ENCODE measurements around the gene C4BPB. TPM values are rescaled to one million over a fixed set of nuclear protein-coding genes. Genes with fewer than 3 reads are reported as not detected.
A peak's percentile ranks its signal among the peaks of the same experiment; 100 is the strongest.

The C4BPB gene
- total RNA-seq, 1 donor from 2014 or later, result not detected

DNA sequence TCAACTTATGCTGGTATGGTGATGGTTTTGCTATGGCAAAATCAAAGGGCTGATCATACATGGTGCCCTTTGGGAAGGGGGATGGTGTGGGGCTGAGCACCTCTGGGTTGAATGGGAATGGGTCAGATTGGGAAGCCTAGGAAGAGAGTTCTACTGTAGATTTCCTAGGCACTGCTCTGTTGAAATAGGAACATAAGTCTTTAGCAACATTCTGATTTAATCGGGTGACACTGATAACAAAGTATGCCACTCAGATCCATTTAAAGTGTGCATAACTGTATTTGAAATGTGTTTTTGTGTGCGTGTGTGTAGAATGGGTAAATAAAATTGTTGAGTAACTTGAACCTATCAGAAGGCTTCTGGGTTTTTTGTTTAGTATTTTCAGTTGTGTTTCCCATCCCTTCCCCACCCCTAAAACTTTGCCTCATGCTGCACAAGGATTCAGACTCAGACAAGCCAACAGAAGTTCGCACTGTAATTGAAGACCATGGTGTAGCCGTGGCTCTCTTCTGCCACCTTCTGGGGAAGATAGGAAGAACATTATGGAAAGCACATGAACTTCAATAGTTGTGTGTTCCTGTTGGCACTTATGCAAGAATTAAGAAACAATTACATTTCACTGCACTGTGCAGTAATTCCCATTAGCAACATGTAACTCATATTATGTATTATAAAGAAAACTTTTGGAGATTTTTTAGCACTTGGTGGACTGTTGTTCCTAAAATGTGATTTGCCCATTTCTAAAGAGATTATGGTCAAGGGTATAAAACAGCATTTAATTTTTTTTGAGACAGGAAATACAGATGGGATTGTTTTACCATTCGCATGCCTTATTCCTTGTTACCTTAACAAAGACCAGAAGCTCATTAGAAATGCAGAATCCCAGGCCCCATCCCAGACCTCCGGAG, 10.9 kb upstream of the C4BPB start:
- Mint-ChIP-seq H3K4me3 (ENCODE audit: low read depth) (no peak overlapping the region), H3K27me3 (no peaks in the 10 kb centered on the region), H3K4me1 (ENCODE audit: low read depth) (peaks cover 4% of the 10 kb centered on the region), H3K27ac (no peak overlapping the region), H3K9me3 (ENCODE audit: low read depth) (no peaks in the 10 kb centered on the region), H3K36me3 (ENCODE audit: insufficient read depth) (no peaks in the 10 kb centered on the region)
- peak; percentile 38 for DNase-seq (ENCODE audit: low spot score, unreplicated experiment)
- TF ChIP-seq, protein P1, sequence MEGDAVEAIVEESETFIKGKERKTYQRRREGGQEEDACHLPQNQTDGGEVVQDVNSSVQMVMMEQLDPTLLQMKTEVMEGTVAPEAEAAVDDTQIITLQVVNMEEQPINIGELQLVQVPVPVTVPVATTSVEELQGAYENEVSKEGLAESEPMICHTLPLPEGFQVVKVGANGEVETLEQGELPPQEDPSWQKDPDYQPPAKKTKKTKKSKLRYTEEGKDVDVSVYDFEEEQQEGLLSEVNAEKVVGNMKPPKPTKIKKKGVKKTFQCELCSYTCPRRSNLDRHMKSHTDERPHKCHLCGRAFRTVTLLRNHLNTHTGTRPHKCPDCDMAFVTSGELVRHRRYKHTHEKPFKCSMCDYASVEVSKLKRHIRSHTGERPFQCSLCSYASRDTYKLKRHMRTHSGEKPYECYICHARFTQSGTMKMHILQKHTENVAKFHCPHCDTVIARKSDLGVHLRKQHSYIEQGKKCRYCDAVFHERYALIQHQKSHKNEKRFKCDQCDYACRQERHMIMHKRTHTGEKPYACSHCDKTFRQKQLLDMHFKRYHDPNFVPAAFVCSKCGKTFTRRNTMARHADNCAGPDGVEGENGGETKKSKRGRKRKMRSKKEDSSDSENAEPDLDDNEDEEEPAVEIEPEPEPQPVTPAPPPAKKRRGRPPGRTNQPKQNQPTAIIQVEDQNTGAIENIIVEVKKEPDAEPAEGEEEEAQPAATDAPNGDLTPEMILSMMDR (IDR thresholded peaks at IDR 0.05; ENCODE audit: unreplicated experiment), result peak; percentile 92

DNA sequence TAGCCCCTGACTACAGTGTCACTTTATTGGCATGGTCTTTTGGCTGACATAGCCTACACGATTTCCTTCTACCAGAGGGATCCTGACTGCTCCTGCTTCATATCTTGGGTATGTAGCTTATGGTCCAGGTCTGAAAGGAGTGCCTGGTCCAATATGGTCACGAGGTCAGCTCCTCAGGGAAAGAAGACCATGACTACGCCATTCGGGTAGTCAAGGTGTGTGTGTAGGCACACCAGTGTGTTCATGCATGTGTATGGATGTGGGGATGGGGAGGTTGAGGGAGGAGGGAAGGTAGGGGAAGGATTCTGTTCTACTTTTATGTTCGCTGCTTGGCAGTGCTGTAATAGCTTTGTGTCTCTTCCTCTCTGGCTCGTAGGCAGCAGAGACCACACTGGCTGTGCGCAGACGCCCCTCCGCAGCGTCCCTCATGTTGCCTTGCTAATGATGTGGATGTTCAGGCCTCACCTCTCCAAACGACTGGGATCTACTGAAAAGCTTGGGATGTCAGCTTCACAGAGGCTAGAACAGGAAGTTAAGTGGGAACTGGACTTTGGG, 10.0 kb upstream of the C4BPB start:
- no peak overlapping the region for H3K27ac Mint-ChIP-seq
- TF ChIP-seq, protein P1 (IDR thresholded peaks at IDR 0.05; ENCODE audit: unreplicated experiment), result no peak
- no peaks in the 10 kb centered on the region for H3K9me3 Mint-ChIP-seq (ENCODE audit: low read depth)
- no peaks in the 10 kb centered on the region for H3K36me3 Mint-ChIP-seq (ENCODE audit: insufficient read depth)
- no peak for DNase-seq (ENCODE audit: low spot score, unreplicated experiment)
- no peak overlapping the region for H3K4me3 Mint-ChIP-seq (ENCODE audit: low read depth)
- H3K4me1 Mint-ChIP-seq (ENCODE audit: low read depth), result peaks cover 4% of the 10 kb centered on the region
- H3K27me3 Mint-ChIP-seq, result peaks cover 3% of the 10 kb centered on the region

DNA sequence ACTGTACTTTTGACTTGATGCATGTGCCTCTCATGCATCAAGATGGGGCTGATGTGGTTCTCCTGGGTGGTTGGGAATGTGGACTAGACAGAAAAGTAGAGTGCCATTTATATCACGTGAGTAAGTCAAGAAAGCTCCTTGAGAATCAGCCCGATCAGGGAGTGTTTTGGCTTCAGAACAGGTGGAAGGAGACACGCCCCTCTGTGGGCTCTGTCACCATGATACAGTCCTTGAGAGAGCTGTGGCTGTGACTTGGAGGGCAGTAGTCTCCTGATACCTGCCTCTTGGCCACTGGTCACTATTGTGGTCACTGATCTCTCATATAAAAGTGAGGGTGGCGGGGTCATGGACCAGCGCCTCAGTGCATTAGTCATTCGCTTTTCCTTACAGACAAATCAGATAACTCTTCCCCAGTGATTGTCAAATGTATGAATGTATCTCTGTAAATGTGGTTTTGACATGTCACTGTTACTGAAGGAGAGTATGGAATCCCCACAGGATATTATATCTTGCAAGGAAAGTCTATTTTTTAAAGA, 8.9 kb upstream of the C4BPB start:
- H3K36me3 Mint-ChIP-seq (ENCODE audit: insufficient read depth), result no peaks in the 10 kb centered on the region
- peaks cover 7% of the 10 kb centered on the region for H3K4me1 Mint-ChIP-seq (ENCODE audit: low read depth)
- no peak for DNase-seq (ENCODE audit: low spot score, unreplicated experiment)
- no peak overlapping the region for H3K27ac Mint-ChIP-seq
- TF ChIP-seq, protein P1 (IDR thresholded peaks at IDR 0.05; ENCODE audit: unreplicated experiment), result no peak
- H3K9me3 Mint-ChIP-seq (ENCODE audit: low read depth), result no peaks in the 10 kb centered on the region
- H3K27me3 Mint-ChIP-seq, result peaks cover 11% of the 10 kb centered on the region
- no peak overlapping the region for H3K4me3 Mint-ChIP-seq (ENCODE audit: low read depth)

DNA sequence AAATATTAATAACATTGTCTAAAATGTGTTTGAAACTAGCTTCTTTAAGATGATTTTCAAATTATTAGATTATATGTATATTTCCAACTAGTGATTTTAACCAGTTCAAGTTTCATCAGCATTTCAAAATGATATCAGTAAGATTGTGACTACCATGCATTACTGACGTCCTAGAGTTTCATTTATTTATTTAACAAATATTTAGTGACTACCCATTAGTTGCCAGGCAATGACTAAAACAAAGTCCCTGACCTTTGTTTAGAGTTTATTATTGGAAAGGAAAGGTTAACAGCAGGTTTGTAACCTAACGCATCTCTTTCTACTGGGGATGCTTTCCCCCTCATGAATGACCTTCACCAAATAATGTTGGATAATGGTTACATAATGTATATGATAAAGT, 7.6 kb upstream of the C4BPB start:
- Mint-ChIP-seq H3K27ac (no peak overlapping the region), H3K36me3 (ENCODE audit: insufficient read depth) (no peaks in the 10 kb centered on the region), H3K27me3 (peaks cover 11% of the 10 kb centered on the region), H3K4me1 (ENCODE audit: low read depth) (peaks cover 9% of the 10 kb centered on the region), H3K4me3 (ENCODE audit: low read depth) (no peak overlapping the region), H3K9me3 (ENCODE audit: low read depth) (no peaks in the 10 kb centered on the region)
- DNase-seq (ENCODE audit: low spot score, unreplicated experiment), result no peak
- TF ChIP-seq, protein P1 (IDR thresholded peaks at IDR 0.05; ENCODE audit: unreplicated experiment), result no peak

DNA sequence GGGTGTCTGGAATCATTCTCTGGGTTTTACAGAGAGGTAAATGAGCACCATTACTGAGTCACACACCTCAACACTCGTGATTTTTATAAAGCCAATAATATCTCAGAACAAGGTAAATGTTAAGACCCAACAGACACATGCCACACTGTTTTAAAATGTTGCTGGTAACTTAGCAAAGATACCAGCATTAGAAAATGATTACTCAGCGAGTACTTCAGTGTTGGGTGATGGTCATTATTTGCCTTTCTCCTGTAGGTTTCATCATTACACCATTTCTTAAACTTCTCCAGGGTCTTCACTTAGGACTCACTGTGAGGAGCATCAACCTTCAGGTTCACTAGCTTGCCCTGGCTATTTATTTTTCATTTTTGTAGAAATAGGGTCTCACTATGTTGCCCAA, 6.9 kb upstream of the C4BPB start:
- H3K27me3 Mint-ChIP-seq, result peaks cover 14% of the 10 kb centered on the region
- H3K4me1 Mint-ChIP-seq (ENCODE audit: low read depth), result peaks cover 9% of the 10 kb centered on the region
- no peak overlapping the region for H3K4me3 Mint-ChIP-seq (ENCODE audit: low read depth)
- TF ChIP-seq, protein P1 (IDR thresholded peaks at IDR 0.05; ENCODE audit: unreplicated experiment), result no peak
- H3K9me3 Mint-ChIP-seq (ENCODE audit: low read depth), result no peaks in the 10 kb centered on the region
- H3K36me3 Mint-ChIP-seq (ENCODE audit: insufficient read depth), result no peaks in the 10 kb centered on the region
- no peak for DNase-seq (ENCODE audit: low spot score, unreplicated experiment)
- no peak overlapping the region for H3K27ac Mint-ChIP-seq
